ENCODE measurements around the gene STK11IP. TPM values are rescaled to one million over a fixed set of nuclear protein-coding genes. Genes with fewer than 3 reads are reported as not detected.

The STK11IP gene
- total RNA-seq, 2 experiments from 2014 or later: 23.9 to 27.2 TPM

DNA sequence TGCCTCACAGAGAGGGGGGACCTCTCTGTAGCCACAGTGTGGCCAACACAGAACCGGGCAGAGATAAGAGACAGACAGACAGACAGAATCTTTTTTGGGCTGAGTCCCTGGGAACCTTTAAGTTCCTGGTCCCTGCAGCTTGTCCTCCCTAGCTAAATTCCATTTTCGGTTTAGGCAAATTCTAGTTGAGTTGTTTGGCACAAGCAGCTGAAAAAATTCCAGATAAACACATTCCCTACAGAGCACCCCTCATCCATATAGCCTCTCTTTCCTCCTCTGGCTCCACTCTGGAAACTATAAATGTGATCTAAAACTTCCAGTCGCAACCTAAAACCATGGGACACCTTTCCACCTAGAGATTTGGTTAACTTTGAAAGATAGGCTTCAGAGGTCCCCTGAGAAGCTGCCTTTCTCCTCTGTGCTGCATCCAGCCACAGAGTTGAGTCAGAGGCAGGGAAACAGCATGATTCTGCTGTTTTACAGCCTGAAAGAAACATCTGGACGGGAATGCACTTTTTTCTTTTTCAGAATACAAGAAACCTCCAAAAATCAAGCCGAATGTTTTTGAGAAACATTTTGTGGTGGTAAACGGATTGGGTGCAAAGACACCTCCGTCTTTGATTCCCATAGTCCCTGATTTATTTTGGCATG, 60.7 kb downstream of the STK11IP start:
- peaks cover 0 to 5% of the 10 kb centered on the region in 2 experiments for H3K9me3 ChIP-seq (ENCODE audit: control insufficient read depth in 1 of 2, insufficient read depth in 1 of 2, low read length in 2 of 2)
- peaks cover 64% of the 10 kb centered on the region for H3K27me3 Mint-ChIP-seq
- no peaks in the 10 kb centered on the region for H3K36me3 Mint-ChIP-seq (ENCODE audit: low read depth)
- intact Hi-C loops (cut with DNase I, micrococcal nuclease): no loop called here
- no peaks in the 10 kb centered on the region for H3K4me1 Mint-ChIP-seq (ENCODE audit: low read depth)
- H3K27ac ChIP-seq (ENCODE audit: low read depth in 1 of 2, low read length in 2 of 2): no peak overlapping the region
- H3K4me3 Mint-ChIP-seq: no peak overlapping the region
- H3K27me3 ChIP-seq (ENCODE audit: control insufficient read depth in 1 of 2, insufficient read depth in 2 of 2, low read length in 2 of 2): peaks cover 12 to 23% of the 10 kb centered on the region in 2 experiments
- H3K9me3 Mint-ChIP-seq: peaks cover 2% of the 10 kb centered on the region
- no peaks in the 10 kb centered on the region for H3K4me1 ChIP-seq (ENCODE audit: insufficient read depth, low read length)
- no peaks in the 10 kb centered on the region for H3K36me3 ChIP-seq (ENCODE audit: insufficient read depth, low read length)
- no peak overlapping the region for H3K4me3 ChIP-seq (ENCODE audit: low read length)
- ATAC-seq (ENCODE audit: poor library complexity): no peak
- TF ChIP-seq, protein P1, sequence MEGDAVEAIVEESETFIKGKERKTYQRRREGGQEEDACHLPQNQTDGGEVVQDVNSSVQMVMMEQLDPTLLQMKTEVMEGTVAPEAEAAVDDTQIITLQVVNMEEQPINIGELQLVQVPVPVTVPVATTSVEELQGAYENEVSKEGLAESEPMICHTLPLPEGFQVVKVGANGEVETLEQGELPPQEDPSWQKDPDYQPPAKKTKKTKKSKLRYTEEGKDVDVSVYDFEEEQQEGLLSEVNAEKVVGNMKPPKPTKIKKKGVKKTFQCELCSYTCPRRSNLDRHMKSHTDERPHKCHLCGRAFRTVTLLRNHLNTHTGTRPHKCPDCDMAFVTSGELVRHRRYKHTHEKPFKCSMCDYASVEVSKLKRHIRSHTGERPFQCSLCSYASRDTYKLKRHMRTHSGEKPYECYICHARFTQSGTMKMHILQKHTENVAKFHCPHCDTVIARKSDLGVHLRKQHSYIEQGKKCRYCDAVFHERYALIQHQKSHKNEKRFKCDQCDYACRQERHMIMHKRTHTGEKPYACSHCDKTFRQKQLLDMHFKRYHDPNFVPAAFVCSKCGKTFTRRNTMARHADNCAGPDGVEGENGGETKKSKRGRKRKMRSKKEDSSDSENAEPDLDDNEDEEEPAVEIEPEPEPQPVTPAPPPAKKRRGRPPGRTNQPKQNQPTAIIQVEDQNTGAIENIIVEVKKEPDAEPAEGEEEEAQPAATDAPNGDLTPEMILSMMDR (IDR thresholded peaks at IDR 0.05): no peak
- DNase-seq: no peak
- H3K27ac Mint-ChIP-seq: no peak overlapping the region
- POLR2A ChIA-PET: no interaction called here
- CTCF ChIA-PET: no interaction called here

DNA sequence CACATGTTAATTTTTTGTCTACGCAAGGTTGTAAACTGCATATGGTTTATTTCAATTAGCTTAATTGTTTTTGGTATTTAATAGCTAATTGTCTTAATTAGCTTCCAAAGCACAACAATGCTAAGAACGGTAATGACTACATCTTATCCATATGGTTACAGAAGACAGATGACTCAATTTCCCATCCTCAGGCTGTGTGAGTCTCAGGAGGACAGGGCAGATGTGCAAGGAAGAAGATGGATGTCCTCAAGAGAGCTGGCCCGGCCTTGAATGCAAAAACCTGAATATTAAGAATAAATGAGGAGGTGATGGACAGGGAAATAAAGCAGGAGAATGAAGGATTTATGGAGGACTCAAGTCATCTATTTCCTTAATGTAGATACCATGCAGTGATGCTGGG, 61.2 kb downstream of the STK11IP start:
- Mint-ChIP-seq H3K4me1 (ENCODE audit: low read depth) (no peaks in the 10 kb centered on the region), H3K4me3 (no peak overlapping the region), H3K27me3 (peaks cover 64% of the 10 kb centered on the region), H3K9me3 (peaks cover 2% of the 10 kb centered on the region), H3K27ac (no peak overlapping the region), H3K36me3 (ENCODE audit: low read depth) (no peaks in the 10 kb centered on the region)
- H3K4me1 ChIP-seq (ENCODE audit: insufficient read depth, low read length): no peaks in the 10 kb centered on the region
- H3K27ac ChIP-seq (ENCODE audit: low read depth in 1 of 2, low read length in 2 of 2): no peak overlapping the region
- intact Hi-C loops (cut with DNase I, micrococcal nuclease): no loop called here
- H3K36me3 ChIP-seq (ENCODE audit: insufficient read depth, low read length): no peaks in the 10 kb centered on the region
- no peak for DNase-seq
- H3K4me3 ChIP-seq (ENCODE audit: low read length): no peak overlapping the region
- H3K9me3 ChIP-seq (ENCODE audit: control insufficient read depth in 1 of 2, insufficient read depth in 1 of 2, low read length in 2 of 2): peaks cover 0 to 5% of the 10 kb centered on the region in 2 experiments
- ChIA-PET CTCF (no interaction called here), POLR2A (no interaction called here)
- TF ChIP-seq, protein P1 (IDR thresholded peaks at IDR 0.05): no peak
- peaks cover 12 to 18% of the 10 kb centered on the region in 2 experiments for H3K27me3 ChIP-seq (ENCODE audit: control insufficient read depth in 1 of 2, insufficient read depth in 2 of 2, low read length in 2 of 2)
- no peak for ATAC-seq (ENCODE audit: poor library complexity)

DNA sequence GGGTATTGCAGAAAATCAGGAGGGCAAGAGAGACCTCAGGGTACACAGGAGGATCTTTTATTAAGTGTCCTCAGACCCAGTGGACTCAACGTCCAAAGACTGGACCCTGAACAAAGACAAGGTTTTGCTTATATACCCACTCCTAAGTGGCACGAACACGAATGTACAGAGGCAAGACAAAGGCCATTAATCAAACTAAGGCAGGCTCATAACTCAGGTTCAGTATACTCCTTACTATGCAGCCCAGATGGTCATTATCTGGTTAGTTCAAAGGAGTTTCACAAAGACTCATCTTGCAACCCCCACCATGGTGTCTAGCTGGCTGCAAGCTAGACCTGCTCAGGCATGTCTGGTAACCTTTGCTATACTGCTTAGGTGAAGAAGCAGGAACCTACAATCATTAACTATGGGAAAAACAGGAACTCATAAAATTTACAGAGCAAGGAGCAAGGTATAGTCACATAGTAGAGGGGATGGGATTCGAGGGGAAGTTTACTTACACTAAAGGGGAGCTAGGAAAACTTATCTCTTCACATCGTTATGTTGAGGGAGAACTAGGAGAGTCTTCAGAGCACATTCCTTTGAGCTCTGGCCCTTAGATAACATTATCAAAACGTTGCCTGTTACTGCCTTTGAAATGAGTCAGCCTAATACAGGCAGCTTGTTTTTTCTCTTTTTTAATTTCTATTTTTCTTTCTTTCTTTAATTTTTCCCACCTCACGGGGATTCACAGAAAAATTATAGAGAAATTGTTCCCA, 63.7 kb downstream of the STK11IP start:
- ChIA-PET CTCF (no interaction called here), POLR2A (no interaction called here)
- Mint-ChIP-seq H3K4me3 (no peak overlapping the region), H3K27ac (no peak overlapping the region), H3K27me3 (peaks cover 64% of the 10 kb centered on the region), H3K9me3 (peaks cover under 1% of the 10 kb centered on the region), H3K4me1 (ENCODE audit: low read depth) (no peaks in the 10 kb centered on the region), H3K36me3 (ENCODE audit: low read depth) (no peaks in the 10 kb centered on the region)
- ATAC-seq (ENCODE audit: poor library complexity): no peak
- H3K27ac ChIP-seq (ENCODE audit: low read depth in 1 of 2, low read length in 2 of 2): no peak overlapping the region
- peaks cover 6 to 12% of the 10 kb centered on the region in 2 experiments for H3K27me3 ChIP-seq (ENCODE audit: control insufficient read depth in 1 of 2, insufficient read depth in 2 of 2, low read length in 2 of 2)
- TF ChIP-seq, protein P1 (IDR thresholded peaks at IDR 0.05): no peak
- intact Hi-C loops (cut with DNase I, micrococcal nuclease): no loop called here
- no peak overlapping the region for H3K4me3 ChIP-seq (ENCODE audit: low read length)
- H3K9me3 ChIP-seq (ENCODE audit: control insufficient read depth in 1 of 2, insufficient read depth in 1 of 2, low read length in 2 of 2): peaks cover 0 to 5% of the 10 kb centered on the region in 2 experiments
- H3K4me1 ChIP-seq (ENCODE audit: insufficient read depth, low read length): no peaks in the 10 kb centered on the region
- H3K36me3 ChIP-seq (ENCODE audit: insufficient read depth, low read length): no peaks in the 10 kb centered on the region
- no peak for DNase-seq
